HG02610 (cell line): Measurements from ENCODE around the gene SNX15.
"Not testable (repeated sequence)": the region's sequence is repeated elsewhere in the genome, so short reads cannot be mapped to it uniquely, and the experiment has no call there.

Experiments
- ATAC-seq: cut with Tn5 transposase; IDR thresholded peaks from one replicate; pipeline ENCODE4 v1.9.1; 2021; ENCODE audit warnings: mild to moderate bottlenecking, moderate library complexity; ENCODE audit not compliant: unreplicated experiment

SNX15 gene

GRCh38 chr11:65013888-65014725 lies 13.1 kb upstream of the SNX15 start, which contains the start of gene ARL2:
TSS of gene ARL2 (plus strand) at chr11:65014160. CDS start at chr11:65014208, 48 bp downstream.
- peak; percentile 70 for ATAC-seq

DNA sequence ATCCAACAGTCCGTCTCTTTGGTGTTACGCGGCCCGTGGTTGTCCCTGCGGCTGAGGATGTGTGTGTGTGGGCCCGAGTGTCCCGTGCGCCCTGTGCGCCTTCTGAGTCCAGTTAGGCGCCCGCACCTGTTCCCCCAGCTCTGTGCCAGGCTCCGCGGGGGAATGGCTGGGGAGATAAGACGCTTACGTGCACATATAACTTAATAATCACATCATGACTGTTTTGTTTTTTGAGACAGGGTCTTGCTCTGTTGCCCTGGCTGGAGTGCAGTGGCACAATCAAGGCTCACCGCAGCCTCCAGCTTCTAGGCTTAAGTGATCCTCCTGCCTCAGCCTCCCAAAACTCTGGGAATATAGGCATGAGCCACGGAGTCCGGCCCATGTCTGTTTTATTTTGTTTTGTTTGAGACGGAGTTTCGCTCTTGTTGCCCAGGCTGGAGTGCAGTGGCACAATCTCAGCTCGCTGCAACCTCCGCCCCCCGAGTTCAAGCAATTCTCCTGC lies 12.5 kb upstream of the SNX15 start:
- no peak for ATAC-seq

GRCh38 chr11:65016705-65017104 lies 10.5 kb upstream of the SNX15 start:
- ATAC-seq = no peak

- ATAC-seq = no peak
Measured at GRCh38 chr11:65017937-65018336, 9.3 kb upstream of the SNX15 start.

DNA sequence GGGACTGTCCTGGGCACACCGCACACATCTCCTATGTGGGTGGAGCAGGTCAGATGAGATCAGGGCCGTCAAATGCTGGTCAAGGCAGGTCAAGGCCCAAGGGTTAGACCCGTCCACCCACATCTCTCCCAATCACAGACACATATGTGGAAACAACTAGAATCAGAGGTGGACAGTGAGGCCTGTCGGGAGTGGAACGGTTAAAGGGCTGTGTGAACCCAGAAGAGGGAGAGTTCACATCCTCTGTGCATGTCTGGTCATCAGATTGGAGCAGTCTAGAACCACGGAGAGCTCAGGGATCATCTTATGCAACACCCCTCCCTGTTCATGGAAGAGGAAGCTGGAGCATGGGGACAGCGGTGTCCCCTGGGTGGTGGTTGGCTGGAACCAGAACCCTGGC lies 7.4 kb upstream of the SNX15 start:
- no peak for ATAC-seq

- ATAC-seq = no peak
Measured at GRCh38 chr11:65021003-65021402, 6.2 kb upstream of the SNX15 start.

DNA sequence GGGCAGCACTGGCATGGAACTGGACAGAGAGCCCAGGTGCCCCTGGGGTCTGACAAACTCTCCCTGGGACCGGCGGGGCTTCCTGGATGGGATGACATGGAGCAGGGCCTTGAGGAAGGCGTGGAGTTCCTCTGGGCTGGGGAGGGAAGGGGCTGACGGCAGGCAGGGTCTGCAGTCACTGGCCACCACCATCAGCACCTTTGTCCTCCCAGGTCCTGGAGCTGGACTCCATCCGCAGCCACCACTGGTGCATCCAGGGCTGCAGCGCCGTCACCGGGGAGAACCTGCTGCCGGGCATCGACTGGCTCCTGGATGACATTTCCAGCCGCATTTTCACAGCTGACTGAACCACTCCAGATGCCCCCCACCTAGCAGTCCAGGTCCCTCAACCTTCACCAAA lies 5.7 kb upstream of the SNX15 start:
- ATAC-seq = no peak

DNA sequence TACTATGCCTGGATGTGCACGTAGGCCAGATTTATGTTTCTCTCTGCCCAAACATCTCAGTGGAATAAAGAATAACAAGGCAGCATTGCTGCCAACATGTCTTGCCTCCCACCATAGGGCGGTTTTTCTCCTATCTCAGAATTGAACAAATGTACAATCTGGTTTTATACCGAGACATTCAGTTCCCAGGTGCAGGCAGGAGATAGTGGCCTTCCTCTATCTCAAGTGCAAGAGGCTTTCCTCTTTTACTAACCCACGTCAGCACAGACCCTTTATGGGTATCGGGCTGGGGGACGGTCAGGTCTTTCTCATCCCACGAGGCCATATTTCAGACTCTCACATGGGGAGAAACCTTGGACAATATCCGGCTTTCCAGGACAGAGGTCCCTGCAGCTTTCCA lies 3.7 kb upstream of the SNX15 start:
- ATAC-seq = not testable (repeated sequence)

DNA sequence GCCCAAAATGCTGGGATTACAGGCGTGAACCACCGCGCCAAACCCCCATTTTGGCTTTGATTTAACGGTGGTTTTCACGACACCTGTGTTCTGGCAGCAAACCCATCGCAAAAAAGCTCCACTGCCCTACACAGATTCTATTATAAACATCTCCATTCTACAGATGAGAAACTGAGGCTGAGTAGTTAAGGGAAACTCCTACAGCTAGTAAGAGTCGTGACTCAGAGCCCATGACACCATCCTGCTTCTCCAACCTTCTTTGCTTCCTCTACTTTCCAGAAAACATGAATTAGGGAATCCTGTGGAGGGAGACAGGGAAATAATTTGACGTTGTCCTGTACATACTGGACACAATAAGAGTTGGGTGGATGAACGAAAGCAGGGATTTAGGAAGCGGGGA lies 429 bp upstream of the SNX15 start:
- no peak for ATAC-seq

DNA sequence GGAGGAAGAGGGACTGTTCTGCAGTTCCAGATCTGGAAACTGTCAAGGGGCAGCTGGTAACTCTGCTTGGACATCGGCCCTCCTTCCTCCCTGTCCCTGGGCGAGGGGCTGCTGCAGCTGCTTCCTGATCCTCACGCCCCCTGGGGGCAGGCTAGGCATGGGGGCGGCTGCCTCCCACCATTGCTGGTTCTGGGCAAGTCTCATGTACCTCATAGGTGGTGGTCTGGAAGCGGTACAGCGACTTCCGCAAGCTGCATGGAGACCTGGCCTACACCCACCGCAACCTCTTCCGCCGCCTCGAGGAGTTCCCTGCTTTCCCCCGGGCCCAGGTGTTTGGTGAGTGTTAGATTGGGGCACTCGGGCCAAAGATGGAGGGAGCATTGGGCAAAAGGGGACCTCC lies 5.0 kb downstream of the SNX15 start:
- ATAC-seq = no peak

GRCh38 chr11:65034423-65034822 lies 7.2 kb downstream of the SNX15 start:
- no peak for ATAC-seq

DNA sequence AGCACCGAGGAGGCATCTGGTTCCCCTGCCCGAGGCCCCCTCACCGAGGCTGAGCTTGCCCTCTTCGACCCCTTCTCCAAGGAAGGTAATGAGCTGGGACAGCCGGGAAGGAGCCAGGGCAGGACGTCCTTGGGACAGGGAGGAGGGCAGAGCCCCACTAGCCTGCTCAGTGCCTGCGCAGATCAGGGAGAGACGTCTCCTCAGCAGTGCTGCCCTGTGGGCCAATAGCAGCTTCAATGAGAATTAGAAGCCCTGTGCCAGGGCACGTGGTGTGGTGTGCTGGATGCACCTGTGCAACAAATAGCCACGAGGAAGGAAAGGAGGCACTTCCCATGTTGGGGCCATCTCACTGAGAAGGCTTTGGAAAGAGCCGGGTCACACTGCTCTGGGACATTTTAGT lies 8.3 kb downstream of the SNX15 start:
- ATAC-seq = no peak

DNA sequence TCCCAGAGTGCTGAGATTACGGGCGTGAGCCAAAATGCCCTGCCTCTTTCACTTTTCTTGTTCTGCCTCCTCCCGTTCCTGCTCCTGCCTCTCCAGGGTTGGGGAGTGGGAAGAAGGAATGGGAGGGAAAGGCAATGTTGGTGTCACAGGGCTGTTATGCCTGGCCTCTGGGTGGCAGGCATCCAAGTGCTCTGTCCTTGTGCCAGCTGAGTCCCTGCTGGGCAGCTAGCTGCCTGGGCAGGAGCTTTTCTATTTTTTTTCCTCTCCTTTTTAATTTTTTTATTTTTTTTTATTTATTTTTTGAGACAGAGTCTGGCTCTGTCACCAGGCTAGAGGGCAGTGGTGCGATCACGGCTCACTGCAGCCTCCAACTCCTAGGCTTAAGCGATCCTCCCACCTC lies 9.7 kb downstream of the SNX15 start:
- no peak for ATAC-seq

- ATAC-seq = no peak
Measured at GRCh38 chr11:65040520-65040846, 13.2 kb downstream of the SNX15 start.

- peak; percentile 81 for ATAC-seq
Measured at GRCh38 chr11:65040847-65041622, 13.8 kb downstream of the SNX15 start, which contains the start of gene SAC3D1. TSS of gene SAC3D1 (plus strand) at chr11:65041210. CDS start at chr11:65041293, 83 bp downstream.

GRCh38 chr11:65042891-65043290 lies 15.7 kb downstream of the SNX15 start:
- ATAC-seq = no peak

GRCh38 chr11:65043881-65044501 lies 16.8 kb downstream of the SNX15 start:
- ATAC-seq = no peak

DNA sequence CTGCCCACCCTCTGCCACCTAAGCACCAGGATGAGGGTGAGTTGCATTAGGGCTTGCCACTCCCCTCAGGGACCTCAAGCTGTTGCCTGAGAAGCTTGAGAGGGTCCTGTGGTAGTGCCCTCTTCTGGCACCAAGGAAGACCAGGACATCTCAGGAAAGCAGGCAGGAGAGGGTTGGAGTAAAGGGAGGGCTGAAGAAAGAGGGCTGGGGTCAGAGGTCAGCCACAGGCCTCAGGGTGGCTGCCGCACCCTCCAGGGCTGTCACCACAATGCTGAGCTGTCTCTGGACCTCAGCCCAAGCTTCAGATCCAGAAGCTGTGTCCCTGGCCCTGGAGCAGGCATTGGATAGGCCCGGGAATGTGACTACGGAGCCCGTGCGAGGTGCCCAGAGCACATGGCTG lies 17.8 kb downstream of the SNX15 start:
- no peak for ATAC-seq

DNA sequence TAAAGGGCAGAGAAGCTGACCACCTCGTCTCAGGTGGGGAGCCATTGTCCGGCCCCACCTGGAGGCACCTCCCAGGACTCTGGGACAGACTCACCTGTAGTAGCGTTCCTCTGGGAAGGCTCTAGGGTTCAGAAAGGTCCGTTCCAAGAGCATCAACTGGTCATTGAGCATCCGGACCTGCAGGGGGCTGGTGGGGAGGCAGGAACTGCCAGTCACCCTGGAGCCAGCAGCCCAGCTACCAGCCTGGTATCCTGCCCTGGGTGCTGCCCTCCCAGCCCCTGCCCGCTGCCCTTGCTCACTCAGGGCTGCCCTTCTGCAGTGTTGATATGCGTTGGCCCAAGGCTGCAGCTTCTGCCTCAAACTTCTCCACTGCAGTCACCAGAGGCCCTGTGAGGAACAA lies 18.5 kb downstream of the SNX15 start:
- no peak for ATAC-seq

DNA sequence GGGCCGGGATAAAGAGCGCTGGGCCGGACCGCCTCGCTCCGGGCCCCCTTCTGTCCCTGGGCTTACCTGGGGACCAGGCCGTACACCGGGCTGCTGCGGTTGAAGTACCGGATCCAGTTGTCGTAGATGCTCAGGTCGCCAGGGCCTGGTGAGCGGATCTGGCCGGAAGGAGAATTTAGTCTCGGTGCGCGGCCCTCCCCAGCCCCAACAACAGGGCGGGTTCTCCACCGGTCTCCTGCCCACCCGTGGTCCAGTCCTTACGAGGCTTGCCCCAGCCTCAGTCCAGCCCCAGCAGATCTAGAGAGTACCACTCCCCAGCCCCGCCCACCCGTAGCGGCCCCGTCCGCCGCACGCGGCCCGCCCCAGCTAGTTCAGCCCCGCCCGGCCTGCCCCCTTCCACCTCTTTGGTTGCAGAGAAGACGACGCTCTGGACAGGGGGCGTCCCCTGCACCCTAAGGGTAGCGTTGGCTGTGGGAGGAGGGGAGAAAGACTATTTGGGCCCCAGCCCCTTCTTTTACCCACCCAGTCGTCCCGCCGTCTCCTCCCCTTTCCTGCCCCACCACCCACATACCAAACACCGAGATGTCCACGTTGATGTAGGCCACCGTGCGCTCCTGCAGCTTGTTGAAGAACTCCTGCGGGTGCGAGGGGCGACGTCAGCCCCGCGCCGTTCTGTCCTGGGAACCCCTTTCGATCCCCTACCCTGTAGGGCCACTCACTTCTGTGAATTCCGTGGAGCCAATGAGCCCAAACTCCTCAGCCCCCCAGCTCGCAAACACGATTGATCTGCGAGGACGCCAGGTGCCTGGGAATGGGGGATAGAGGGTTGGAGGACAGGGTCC lies 20.6 kb downstream of the SNX15 start:
- no peak for ATAC-seq
